HG03064 (cell line): ENCODE results near the gene ORAI2.
A peak's percentile ranks its signal among the peaks of the same experiment; 100 is the strongest.
"Not testable (repeated sequence)": the region's sequence is repeated elsewhere in the genome, so short reads cannot be mapped to it uniquely, and the experiment has no call there.

Experiments
- ATAC-seq: cut with Tn5 transposase; IDR thresholded peaks from one replicate; pipeline ENCODE4 v1.9.1; 2021; ENCODE audit warnings: low read depth; ENCODE audit not compliant: unreplicated experiment

ORAI2 gene

GRCh38 chr7:102433219-102434038 is at the start of gene ORAI2:
ORAI2 (plus strand) TSS chr7:102433575; CDS start chr7:102438957, 5,382 bp downstream.
- ATAC-seq, result peak; percentile 54

GRCh38 chr7:102387064-102387463 is 46.3 kb upstream of the ORAI2 start:
- ATAC-seq, result no peak

- ATAC-seq, result no peak
Measured at GRCh38 chr7:102389810-102390209, 43.6 kb upstream of the ORAI2 start.

DNA sequence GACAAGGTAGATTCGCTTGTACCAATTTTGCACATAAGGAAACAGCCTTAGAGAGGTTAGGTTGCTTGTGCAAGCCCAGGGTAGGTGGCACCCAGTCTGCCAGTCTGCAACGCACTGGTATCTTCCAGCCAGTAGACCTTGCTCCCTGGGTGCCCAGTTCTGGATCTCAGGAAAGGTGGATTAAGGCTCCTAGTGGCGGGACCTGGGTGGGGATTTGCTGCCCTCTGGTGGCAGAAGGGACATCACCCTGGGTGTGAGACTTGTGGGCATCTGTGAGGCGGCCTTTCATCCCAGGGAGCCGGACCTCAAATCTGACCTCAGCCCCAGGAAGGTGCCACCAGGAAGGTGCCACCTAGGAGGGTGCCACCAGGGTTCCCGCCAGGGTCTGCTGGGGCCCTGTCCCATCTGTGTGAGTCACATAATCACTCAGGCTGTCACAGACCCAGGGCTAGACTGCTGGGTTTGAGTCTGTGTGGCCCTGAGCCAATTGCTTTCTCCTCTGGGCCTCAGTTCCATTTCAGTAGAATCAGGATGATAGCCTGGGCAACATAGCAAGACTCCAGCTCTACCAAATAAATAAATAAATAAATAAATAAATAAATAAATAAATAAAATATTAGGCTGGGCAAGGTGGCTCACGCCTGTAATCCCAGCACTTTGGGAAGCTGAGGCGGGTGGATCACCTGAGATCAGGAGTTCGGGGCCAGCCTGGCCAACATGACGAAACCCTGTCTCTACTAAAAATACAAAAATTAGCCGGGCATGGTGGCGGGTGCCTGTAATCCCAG is 42.5 kb upstream of the ORAI2 start:
- no peak for ATAC-seq

DNA sequence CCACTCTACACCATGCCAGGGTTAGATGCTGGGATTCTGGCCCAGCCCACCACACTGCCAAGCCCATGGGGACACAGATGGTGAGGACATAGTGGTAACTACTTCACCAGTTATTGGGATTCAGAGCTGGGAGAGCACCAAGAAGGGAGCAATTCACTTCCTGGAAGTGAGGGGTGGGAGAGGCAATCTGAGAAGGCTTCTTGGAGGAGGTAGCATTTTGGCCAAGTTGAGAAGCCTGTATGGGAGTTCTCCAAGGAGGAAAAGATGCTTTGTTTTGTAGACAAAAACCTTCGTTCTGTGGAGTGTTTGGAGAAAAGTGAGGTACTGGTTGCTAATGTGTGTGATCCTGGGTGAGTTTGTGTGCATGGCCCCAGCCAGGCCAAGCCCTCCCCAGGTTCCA is 41.0 kb upstream of the ORAI2 start:
- no peak for ATAC-seq

DNA sequence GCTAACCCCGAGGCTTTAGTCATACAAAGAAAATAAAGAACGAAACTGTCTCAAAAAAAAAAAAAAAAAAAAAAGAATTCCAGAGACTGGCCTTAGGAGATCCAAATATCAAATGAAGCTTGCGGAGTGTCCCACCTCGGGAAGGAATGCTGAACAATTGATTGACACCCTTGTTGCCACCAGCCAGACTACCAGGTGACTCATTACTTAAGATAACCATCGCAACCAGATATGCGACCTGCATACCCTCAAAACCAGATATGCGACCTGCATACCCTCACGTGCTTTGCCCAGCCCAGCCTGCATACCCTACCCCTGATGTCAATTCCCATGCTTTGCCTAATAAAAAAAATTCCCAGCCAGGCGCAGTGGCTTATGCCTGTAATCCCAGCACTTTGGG is 39.9 kb upstream of the ORAI2 start:
- no peak for ATAC-seq

GRCh38 chr7:102395592-102395872 is 37.8 kb upstream of the ORAI2 start:
- ATAC-seq, result no peak

DNA sequence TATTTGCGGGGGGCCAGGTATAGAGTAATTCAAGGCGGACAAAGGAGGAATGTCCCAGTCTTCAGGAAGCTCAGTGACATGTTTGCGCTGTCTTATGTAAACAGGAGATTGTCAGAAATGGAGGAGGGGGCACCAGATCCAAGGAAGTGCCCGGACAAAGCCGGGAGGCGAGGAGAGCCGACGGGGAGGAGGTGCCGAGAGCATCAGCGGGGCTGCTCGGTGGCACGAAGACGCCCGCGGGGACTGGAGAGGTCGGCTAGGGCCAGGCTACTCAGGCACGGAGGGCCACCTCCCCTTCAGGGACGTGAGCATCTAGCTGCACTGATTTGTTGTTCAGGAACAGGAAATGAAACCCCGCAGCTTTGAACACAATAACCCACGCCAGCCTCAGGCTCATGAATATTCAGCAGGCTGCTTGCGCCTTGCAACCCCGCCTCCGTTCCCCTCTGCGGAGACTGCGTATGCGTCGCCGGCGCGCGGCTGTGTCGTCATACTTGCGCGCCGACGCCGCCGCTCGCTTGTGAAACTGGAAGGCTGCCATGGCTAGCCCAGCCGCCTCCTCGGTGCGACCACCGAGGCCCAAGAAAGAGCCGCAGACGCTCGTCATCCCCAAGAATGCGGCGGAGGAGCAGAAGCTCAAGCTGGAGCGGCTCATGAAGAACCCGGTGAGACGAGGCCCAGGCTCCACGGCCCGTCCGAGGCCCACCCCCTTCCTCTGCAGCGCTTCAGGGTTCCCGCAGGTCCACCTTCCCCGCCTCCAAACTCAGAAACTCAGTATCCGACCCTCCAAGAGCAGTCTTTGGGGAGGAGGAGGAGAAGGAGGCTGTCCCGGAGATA is 37.3 kb upstream of the ORAI2 start, which contains the start of gene PRKRIP1:
Gene PRKRIP1, plus strand, starts transcription at position 491 of the 837 bp plus-strand sequence. Its CDS starts 49 bp downstream, at position 540.
- ATAC-seq, result peak; percentile 98

DNA sequence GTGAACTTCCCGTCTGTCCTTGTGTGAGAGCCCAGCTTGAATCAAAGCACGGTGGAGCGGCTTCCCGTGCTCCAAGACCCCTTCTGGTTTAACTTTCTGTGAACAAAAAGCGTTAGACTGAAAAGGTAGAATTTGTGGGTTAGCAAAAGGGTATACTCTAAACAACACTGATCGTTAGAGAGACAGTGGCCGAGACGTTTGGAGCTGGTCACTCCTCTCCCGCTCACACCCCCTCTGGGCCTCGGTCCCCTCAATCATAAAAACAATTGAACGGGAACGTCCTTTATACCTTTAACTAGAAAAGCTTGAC is 36.7 kb upstream of the ORAI2 start:
- no peak for ATAC-seq

- ATAC-seq, result no peak
Measured at GRCh38 chr7:102398543-102398942, 34.8 kb upstream of the ORAI2 start.

DNA sequence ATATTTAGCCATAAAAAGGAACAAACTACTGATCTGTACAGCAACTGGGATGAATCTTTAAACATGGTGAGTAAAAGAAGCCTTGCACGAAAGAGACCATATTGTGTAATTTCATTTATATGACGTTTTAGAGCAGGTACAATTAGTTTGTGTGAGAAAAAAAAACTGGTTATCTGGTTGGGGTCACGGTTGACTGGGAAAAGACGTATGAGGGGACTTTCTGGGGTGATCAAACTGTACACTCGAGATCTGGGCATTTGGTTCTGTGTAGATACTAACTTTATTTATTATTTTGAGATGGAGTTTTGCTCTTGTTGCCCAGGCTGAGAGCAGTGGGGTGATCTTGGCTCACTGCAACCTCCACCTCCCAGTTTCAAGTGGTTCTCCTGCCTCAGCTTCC is 33.0 kb upstream of the ORAI2 start:
- no peak for ATAC-seq

GRCh38 chr7:102403563-102403962 is 29.8 kb upstream of the ORAI2 start:
- ATAC-seq, result no peak

- no peak for ATAC-seq
Measured at GRCh38 chr7:102404005-102404861, 29.1 kb upstream of the ORAI2 start.

DNA sequence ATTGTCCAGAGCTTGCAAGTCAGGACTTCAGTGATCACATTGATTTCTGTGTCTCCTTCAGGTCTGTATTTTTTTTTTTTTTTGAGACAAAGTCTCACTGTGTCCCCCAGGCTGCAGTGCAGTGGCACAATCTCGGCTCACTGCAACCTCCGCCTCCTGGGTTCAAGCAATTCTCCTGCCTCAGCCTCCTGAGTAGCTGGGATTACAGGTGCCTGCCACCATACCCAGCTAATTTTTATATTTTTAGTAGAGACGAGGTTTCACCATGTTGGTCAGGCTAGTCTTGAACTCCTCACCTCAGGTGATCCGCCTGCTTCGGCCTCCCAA is 28.6 kb upstream of the ORAI2 start:
- ATAC-seq, result not testable (repeated sequence)

GRCh38 chr7:102407910-102408309 is 25.5 kb upstream of the ORAI2 start:
- no peak for ATAC-seq

GRCh38 chr7:102408530-102408929 is 24.8 kb upstream of the ORAI2 start:
- not testable (repeated sequence) for ATAC-seq

DNA sequence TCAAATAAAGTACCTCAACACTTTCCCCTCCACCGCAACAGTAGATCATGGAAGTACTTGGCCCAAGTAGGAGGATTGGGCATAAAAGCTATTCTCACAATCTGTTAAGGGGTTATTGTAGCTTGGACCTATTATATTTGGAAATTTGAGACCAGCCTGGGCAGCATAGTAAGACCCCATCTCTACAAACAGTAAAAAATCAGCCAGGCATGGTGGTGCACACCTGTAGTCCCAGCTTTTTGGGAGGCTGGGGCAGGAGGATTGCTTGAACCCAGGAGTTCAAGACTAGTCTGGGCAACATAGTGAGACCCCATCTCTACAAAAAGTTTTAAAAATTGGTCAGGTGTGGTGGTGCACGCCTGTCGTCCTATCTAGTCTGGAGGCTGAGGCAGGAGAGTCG is 24.0 kb upstream of the ORAI2 start:
- no peak for ATAC-seq

- ATAC-seq, result no peak
Measured at GRCh38 chr7:102410123-102410522, 23.3 kb upstream of the ORAI2 start.

DNA sequence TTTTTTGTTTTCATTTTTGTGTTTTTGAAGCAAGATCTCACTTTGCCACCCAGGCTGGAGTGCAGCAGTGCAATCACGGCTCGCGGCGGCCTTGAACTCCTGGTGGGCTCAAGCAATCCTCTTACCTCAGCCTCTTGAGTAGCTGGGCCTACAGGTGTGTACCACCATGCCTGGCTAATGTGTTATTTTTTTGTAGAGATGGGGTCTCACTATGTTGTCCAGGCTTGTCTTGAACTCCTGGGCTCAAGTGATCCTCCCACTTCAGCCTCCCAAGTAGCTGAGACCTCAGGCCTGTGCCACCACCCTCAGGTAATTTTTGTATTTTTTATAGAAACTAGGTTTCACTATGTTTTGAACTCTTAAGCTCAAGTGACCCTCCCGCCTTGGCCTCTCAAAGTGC is 22.5 kb upstream of the ORAI2 start:
- ATAC-seq, result no peak

DNA sequence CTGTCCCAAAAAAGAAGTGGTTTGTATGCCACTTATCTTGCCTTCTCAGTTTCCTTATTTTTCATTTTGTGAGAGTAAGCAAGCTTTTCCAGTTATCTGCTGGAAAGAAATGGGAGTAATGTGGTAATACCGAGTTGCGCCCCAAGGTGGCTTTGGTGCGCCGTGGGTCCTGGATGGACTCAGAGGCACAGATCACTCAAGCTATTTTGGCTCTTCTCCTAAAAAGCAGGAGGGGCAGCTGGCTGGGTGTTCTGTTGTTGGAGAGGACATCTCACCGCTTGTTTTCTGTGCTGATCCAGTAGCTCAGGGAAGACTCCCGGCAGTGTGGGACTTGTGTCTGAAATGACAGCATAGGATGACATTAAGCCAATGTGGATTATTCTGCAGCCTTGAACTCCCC is 20.8 kb upstream of the ORAI2 start:
- ATAC-seq, result no peak
